OCI-LY1 (cell line): Measurements from ENCODE around the gene PROZ.

Experiments
- H2AFZ ChIP-seq: fragments of 200-600 bp; sonication (generic), shearing (Covaris generic); 2 replicates; pipeline ENCODE4 v1.6.0; 2014; ENCODE audit warnings: antibody characterized with exemption, mild to moderate bottlenecking, low read length
- H3F3A ChIP-seq: fragments of 200-600 bp; sonication (generic), shearing (Covaris generic); 2 replicates; pipeline ENCODE4 v1.6.0; 2014; ENCODE audit warnings: mild to moderate bottlenecking, antibody characterized with exemption, low read length, moderate library complexity; ENCODE audit not compliant: insufficient read depth
- H3K27ac ChIP-seq: fragments of 200-600 bp; sonication (generic); 2 replicates; pipeline ENCODE4 v1.5.1; 2014; ENCODE audit warnings: low read length, mixed run types, mild to moderate bottlenecking, low read depth; ENCODE audit not compliant: poor library complexity, severe bottlenecking
- H3K27me3 ChIP-seq: fragments of 200-600 bp; sonication (generic); 2 replicates; pipeline ENCODE4 v1.6.0; 2014; ENCODE audit warnings: antibody characterized with exemption, mild to moderate bottlenecking, low read length, moderate library complexity; ENCODE audit not compliant: insufficient read depth
- H3K36me3 ChIP-seq: fragments of 200-600 bp; sonication (generic); 2 replicates; pipeline ENCODE4 v1.6.1; 2014; ENCODE audit warnings: mild to moderate bottlenecking, antibody characterized with exemption, low read length, moderate library complexity, mixed read lengths; ENCODE audit not compliant: insufficient read depth
- H3K4me1 ChIP-seq: fragments of 200-600 bp; sonication (generic); 2 replicates; pipeline ENCODE4 v1.5.1; 2014; ENCODE audit warnings: mild to moderate bottlenecking, low read length, moderate library complexity; ENCODE audit not compliant: insufficient read depth, severe bottlenecking
- H3K4me2 ChIP-seq: fragments of 200-600 bp; sonication (generic), shearing (Covaris generic); 2 replicates; pipeline ENCODE4 v1.6.1; 2014; ENCODE audit warnings: low read length
- H3K4me3 ChIP-seq: fragments of 200-600 bp; sonication (generic); 2 replicates; pipeline ENCODE4 v1.5.1; 2014; ENCODE audit warnings: low read length, low read depth, mild to moderate bottlenecking, mixed read lengths; ENCODE audit not compliant: poor library complexity, severe bottlenecking
- H3K79me2 ChIP-seq: fragments of 200-600 bp; shearing (Covaris generic); 2 replicates; pipeline ENCODE4 v1.6.1; 2016; ENCODE audit warnings: mixed run types, low read length, mixed read lengths; ENCODE audit not compliant: insufficient read depth
- H3K9ac ChIP-seq: fragments of 200-600 bp; sonication (generic), shearing (Covaris generic); 2 replicates; pipeline ENCODE4 v1.6.1; 2014; ENCODE audit warnings: mild to moderate bottlenecking, low read length, mixed read lengths
- H3K9me2 ChIP-seq: fragments of 200-600 bp; sonication (generic), shearing (Covaris generic); 2 replicates; pipeline ENCODE4 v1.6.1; 2014; ENCODE audit warnings: low read depth, mild to moderate bottlenecking, low read length, mixed read lengths
- H3K9me3 ChIP-seq: fragments of 200-600 bp; shearing (Covaris generic); 2 replicates; pipeline ENCODE4 v1.6.1; 2014; ENCODE audit warnings: low read length, mixed read lengths
- H4K20me1 ChIP-seq: fragments of 200-600 bp; sonication (generic), shearing (Covaris generic); 2 replicates; pipeline ENCODE4 v1.6.0; 2016; ENCODE audit warnings: mild to moderate bottlenecking, low read length; ENCODE audit not compliant: insufficient read depth
- CTCF ChIP-seq: fragments of 200-600 bp; sonication (generic), shearing (Covaris generic); IDR thresholded peaks from 2 replicates; pipeline ENCODE4 v1.5.1; 2017; ENCODE audit warnings: mild to moderate bottlenecking, antibody characterized with exemption, low read length, moderate library complexity, mixed read lengths
- EZH2 ChIP-seq: fragments of 200-600 bp; sonication (generic), shearing (Covaris generic); IDR thresholded peaks from 2 replicates; pipeline ENCODE4 v1.8.0; 2017; ENCODE audit warnings: borderline replicate concordance, mixed run types, mild to moderate bottlenecking, antibody characterized with exemption, low read length, moderate library complexity, mixed read lengths

PROZ gene

GRCh38 chr13:113147206-113147605 is 11.2 kb upstream of the PROZ start:
- no peak overlapping the region for H2AFZ ChIP-seq
- no peak overlapping the region for H3K4me3 ChIP-seq
- H3K79me2 ChIP-seq: no peaks in the 10 kb centered on the region
- no peak overlapping the region for H3K9ac ChIP-seq
- peaks cover 54% of the 10 kb centered on the region for H3K27me3 ChIP-seq
- H3K36me3 ChIP-seq: no peaks in the 10 kb centered on the region; the same call in 1 of the 2 replicates
- H3K27ac ChIP-seq: no peak overlapping the region
- peaks cover 8% of the 10 kb centered on the region; the same call in 1 of the 2 replicates for H3K9me3 ChIP-seq
- TF ChIP-seq EZH2 (no peak), CTCF (no peak)
- no peaks in the 10 kb centered on the region for H3F3A ChIP-seq
- H3K4me1 ChIP-seq: no peaks in the 10 kb centered on the region
- H4K20me1 ChIP-seq: no peaks in the 10 kb centered on the region
- H3K4me2 ChIP-seq: no peak overlapping the region
- H3K9me2 ChIP-seq: no peaks in the 10 kb centered on the region

DNA sequence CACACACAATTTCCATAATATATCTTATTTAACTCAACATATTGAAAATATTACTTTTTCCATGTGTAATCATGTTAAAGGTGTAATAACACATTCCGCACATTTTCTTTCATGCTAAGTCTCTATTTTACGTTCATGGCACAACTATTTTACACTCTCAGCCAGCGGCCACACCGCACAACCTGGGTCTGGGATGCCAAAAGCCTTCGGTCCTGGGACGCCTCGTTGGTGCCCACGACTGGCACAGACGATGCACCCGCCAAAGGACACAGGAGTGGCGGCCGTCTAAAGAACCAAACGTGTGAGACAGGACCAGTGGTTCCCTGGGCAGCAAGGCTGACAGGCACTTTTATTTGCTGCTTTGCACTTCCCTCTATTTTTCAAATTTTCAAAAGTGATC is 10.0 kb upstream of the PROZ start:
- Histone ChIP-seq H3F3A (no peaks in the 10 kb centered on the region), H3K9ac (no peak overlapping the region), H3K9me2 (no peaks in the 10 kb centered on the region), H3K4me1 (peaks cover 7% of the 10 kb centered on the region), H3K4me2 (no peak overlapping the region), H3K27me3 (peaks cover 51% of the 10 kb centered on the region), H3K4me3 (no peak overlapping the region), H4K20me1 (no peaks in the 10 kb centered on the region), H3K9me3 (peaks cover 8% of the 10 kb centered on the region; the same call in 1 of the 2 replicates), H2AFZ (no peak overlapping the region), H3K27ac (no peak overlapping the region), H3K36me3 (no peaks in the 10 kb centered on the region; the same call in 1 of the 2 replicates), H3K79me2 (no peaks in the 10 kb centered on the region)
- TF ChIP-seq EZH2: no peak
- TF ChIP-seq CTCF: no peak

GRCh38 chr13:113148940-113149503 is 9.4 kb upstream of the PROZ start:
- Histone ChIP-seq H3K79me2 (no peaks in the 10 kb centered on the region), H2AFZ (no peak overlapping the region), H3K27ac (no peak overlapping the region), H3K36me3 (no peaks in the 10 kb centered on the region; the same call in 1 of the 2 replicates), H3K27me3 (peaks cover 45% of the 10 kb centered on the region), H3K4me2 (no peak overlapping the region), H3K9me2 (no peaks in the 10 kb centered on the region), H3F3A (no peaks in the 10 kb centered on the region), H3K4me1 (peaks cover 11% of the 10 kb centered on the region), H3K4me3 (no peak overlapping the region), H3K9ac (no peak overlapping the region), H3K9me3 (peaks cover 8% of the 10 kb centered on the region; the same call in 1 of the 2 replicates), H4K20me1 (no peaks in the 10 kb centered on the region)
- TF ChIP-seq EZH2 (no peak), CTCF (no peak)
